GM10266 (cell line): ENCODE data around the gene ZNRF2.
"Not testable (repeated sequence)": the region's sequence is repeated elsewhere in the genome, so short reads cannot be mapped to it uniquely, and the experiment has no call there.

ENCODE experiments used
- DNase-seq: peaks from one replicate; pipeline ENCODE4 v3.0.0; 2012; ENCODE audit errors: extremely low spot score
- TF ChIP-seq, protein P1 (sequence below): IDR thresholded peaks from 2 replicates; pipeline ENCODE4 v1.5.1; 2012; ENCODE audit warnings: mild to moderate bottlenecking, low read depth; ENCODE audit not compliant: control insufficient read depth, insufficient read depth; ENCODE audit errors: missing control alignments

Gene ZNRF2

DNA sequence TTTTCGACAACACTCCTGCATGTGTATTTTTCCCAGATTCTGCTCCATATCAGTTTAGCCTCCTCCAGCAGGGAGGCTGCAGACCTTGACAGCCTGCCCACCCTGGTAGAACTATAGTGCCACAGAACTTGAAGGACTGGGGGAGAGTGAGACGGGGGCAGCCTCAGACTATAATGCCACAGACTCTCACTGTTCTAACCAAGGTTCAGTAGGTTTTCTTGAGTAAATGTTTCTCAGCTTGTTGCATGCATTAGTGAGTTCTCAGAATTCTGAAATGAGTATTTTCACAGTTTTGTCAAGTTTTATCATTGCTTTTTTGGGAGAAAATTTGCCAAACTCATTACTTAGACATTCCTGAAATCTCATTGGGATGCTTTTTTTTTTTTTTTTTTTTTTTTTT lies 95.9 kb downstream of the ZNRF2 start:
- TF ChIP-seq, protein P1, sequence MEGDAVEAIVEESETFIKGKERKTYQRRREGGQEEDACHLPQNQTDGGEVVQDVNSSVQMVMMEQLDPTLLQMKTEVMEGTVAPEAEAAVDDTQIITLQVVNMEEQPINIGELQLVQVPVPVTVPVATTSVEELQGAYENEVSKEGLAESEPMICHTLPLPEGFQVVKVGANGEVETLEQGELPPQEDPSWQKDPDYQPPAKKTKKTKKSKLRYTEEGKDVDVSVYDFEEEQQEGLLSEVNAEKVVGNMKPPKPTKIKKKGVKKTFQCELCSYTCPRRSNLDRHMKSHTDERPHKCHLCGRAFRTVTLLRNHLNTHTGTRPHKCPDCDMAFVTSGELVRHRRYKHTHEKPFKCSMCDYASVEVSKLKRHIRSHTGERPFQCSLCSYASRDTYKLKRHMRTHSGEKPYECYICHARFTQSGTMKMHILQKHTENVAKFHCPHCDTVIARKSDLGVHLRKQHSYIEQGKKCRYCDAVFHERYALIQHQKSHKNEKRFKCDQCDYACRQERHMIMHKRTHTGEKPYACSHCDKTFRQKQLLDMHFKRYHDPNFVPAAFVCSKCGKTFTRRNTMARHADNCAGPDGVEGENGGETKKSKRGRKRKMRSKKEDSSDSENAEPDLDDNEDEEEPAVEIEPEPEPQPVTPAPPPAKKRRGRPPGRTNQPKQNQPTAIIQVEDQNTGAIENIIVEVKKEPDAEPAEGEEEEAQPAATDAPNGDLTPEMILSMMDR: no peak

GRCh38 chr7:30380824-30381223 lies 96.4 kb downstream of the ZNRF2 start:
- DNase-seq: not testable (repeated sequence)

More for the DNA sequence above, 95.9 kb downstream of the ZNRF2 start:
- DNase-seq: no peak

DNA sequence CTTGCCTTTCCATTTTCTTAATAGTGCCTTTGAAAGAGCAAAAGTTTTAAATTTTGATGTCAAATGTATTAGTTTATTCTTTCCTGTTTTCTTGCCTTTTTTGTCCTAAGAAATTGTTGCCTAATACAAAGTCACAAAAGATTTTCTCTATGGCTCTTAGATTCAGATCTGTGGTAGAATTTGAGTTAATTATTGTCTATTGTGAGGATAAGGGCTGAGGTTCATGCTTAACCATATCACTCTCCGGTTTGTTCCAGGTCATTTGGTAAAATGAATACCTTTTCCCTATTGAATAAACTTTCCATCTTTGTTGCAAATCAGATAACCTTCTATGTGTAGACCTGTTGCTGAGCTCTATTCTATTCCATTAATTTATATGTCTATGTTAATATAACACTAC lies 98.2 kb downstream of the ZNRF2 start:
- no peak for DNase-seq
- TF ChIP-seq, protein P1: no peak

- TF ChIP-seq, protein P1: no peak
- DNase-seq: no peak
Measured at GRCh38 chr7:30389791-30390190, 105.4 kb downstream of the ZNRF2 start.

GRCh38 chr7:30390736-30391636 lies 106.6 kb downstream of the ZNRF2 start:
- TF ChIP-seq, protein P1: no peak
- DNase-seq: no peak

- TF ChIP-seq, protein P1: no peak
- DNase-seq: no peak
Measured at GRCh38 chr7:30391806-30392205, 107.4 kb downstream of the ZNRF2 start.

DNA sequence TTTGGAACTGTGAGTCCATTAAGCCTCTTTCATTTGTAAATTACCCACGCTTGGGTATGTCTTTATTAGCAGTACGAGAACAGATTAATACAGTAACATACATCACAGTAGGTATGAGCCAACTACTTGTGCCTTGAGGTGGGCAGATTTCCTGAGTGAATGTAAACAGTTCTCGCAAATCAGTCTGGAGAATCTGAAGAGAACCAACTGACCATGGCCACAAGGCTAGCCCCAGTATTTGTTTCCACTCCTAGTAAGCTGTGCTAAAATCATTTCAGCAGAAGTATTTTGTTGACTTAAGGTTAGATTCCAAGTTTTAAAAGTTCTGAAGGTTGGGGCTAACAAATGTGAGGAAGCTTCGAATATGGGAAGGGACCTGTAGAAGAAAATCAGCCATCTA lies 111.3 kb downstream of the ZNRF2 start:
- TF ChIP-seq, protein P1: no peak
- no peak for DNase-seq
